ENCODE results near the gene KIF3C.

GRCh38 chr2:25976983-25977741 is 5.1 kb downstream of the KIF3C start:
- TF ChIP-seq TAF1 (IDR thresholded peaks at IDR 0.05; ENCODE audit: low read depth) (no peak), CTCF (IDR thresholded peaks at IDR 0.05; ENCODE audit: poor library complexity, severe bottlenecking) (no peak), RAD21 (conservative IDR thresholded peaks at IDR 0.05) (no peak), EP300 (conservative IDR thresholded peaks at IDR 0.05; ENCODE audit: poor library complexity, severe bottlenecking) (no peak), POLR2AphosphoS5 (IDR thresholded peaks at IDR 0.05) (no peak)

All from neural cell (in vitro differentiated cells).